HepG2 (cell line): ENCODE measurements around the gene ENO2. TPM values are rescaled to one million over a fixed set of nuclear protein-coding genes. Genes with fewer than 3 reads are reported as not detected.
A peak's percentile ranks its signal among the peaks of the same experiment; 100 is the strongest.

Source experiments
- DNMT3B ChIP-seq: conservative IDR thresholded peaks from 2 replicates; pipeline ENCODE4 v1.6.1; 2016; ENCODE audit warnings: missing biosample characterization, control low read depth
- FOSL1 ChIP-seq: sonication (generic); formaldehyde crosslinking; IDR thresholded peaks from 2 replicates; pipeline ENCODE4 v1.9.0; 2021; ENCODE audit warnings: missing genetic modification reagents, borderline replicate concordance
- GTF3A ChIP-seq: sonication (generic); formaldehyde crosslinking; conservative IDR thresholded peaks from 2 replicates; pipeline ENCODE4 v1.4.0; 2020; ENCODE audit warnings: mild to moderate bottlenecking, missing genetic modification reagents
- ISL2 ChIP-seq: sonication (generic); formaldehyde crosslinking; IDR thresholded peaks from 2 replicates; pipeline ENCODE4 v1.5.0; 2020; ENCODE audit warnings: missing genetic modification reagents
- KDM2A ChIP-seq: sonication (generic); formaldehyde crosslinking; IDR thresholded peaks from 2 replicates; pipeline ENCODE4 v1.4.0; 2020; ENCODE audit warnings: low read depth, missing genetic modification reagents, borderline replicate concordance
- NAIF1 ChIP-seq: sonication (generic); formaldehyde crosslinking; IDR thresholded peaks from 2 replicates; pipeline ENCODE4 v1.5.0; 2020; ENCODE audit warnings: mild to moderate bottlenecking, missing genetic modification reagents, borderline replicate concordance
- NRL ChIP-seq: sonication (generic); formaldehyde crosslinking; IDR thresholded peaks from 2 replicates; pipeline ENCODE4 v1.5.0; 2020; ENCODE audit warnings: missing genetic modification reagents, mild to moderate bottlenecking, moderate library complexity, borderline replicate concordance
- POGZ ChIP-seq: sonication (generic); formaldehyde crosslinking; IDR thresholded peaks from 2 replicates; pipeline ENCODE4 v1.4.0; 2020; ENCODE audit warnings: mild to moderate bottlenecking, missing genetic modification reagents
- ZNF329 ChIP-seq: sonication (generic); formaldehyde crosslinking; IDR thresholded peaks from 2 replicates; pipeline ENCODE4 v1.9.0; 2021; ENCODE audit warnings: low read depth, mild to moderate bottlenecking, missing genetic modification reagents
- polyA plus RNA-seq, 8 experiments: library from polyadenylated mRNA; depleted of rRNA in 3 of 8; stranded (reverse) in 7 of 8; unstranded in 1 of 8; fragments of >200 nt; fragmentation: Illumina TruSeq in 4 of 8; extraction: Trizol in 4 of 8; gene quantifications; 2 replicates each; pipeline versions ENCODE4 v1.2.1 to v1.2.3, GENCODE V29; 2011 to 2016; ENCODE audit warnings: low read depth in 4 of 8, missing spikeins in 1 of 8, mixed read lengths in 1 of 8; ENCODE audit not compliant: insufficient read depth in 1 of 8
- total RNA-seq, 5 experiments: library from RNA; depleted of rRNA; stranded (reverse); fragments of >200 nt; fragmentation: Illumina TruSeq; extraction: Trizol; gene quantifications; 2 replicates each; pipeline ENCODE4 v1.2.3, GENCODE V29; 2016; ENCODE audit warnings: low read depth in 1 of 5
- TF ChIP-seq, protein P1 (sequence below): sonication (generic); formaldehyde crosslinking; IDR thresholded peaks from 2 replicates; pipeline ENCODE4 v1.5.1; 2020; ENCODE audit warnings: mild to moderate bottlenecking, missing genetic modification reagents, moderate library complexity
- TF ChIP-seq, protein P2 (sequence below): sonication (generic); formaldehyde crosslinking; IDR thresholded peaks from 2 replicates; pipeline ENCODE4 v1.5.0; 2020; ENCODE audit warnings: mild to moderate bottlenecking, missing genetic modification reagents
- TF ChIP-seq, protein P3 (sequence below): sonication (generic); formaldehyde crosslinking; IDR thresholded peaks from 2 replicates; pipeline ENCODE4 v1.4.0; 2020; ENCODE audit warnings: mild to moderate bottlenecking, missing genetic modification reagents
- TF ChIP-seq, protein P4 (sequence below): sonication (generic); formaldehyde crosslinking; IDR thresholded peaks from 2 replicates; pipeline ENCODE4 v1.4.0; 2020; ENCODE audit warnings: missing genetic modification reagents

The ENO2 gene
- total and polyA plus RNA-seq, 2 of the 13 experiments (the other 11 are each of a cell fraction or from before 2014, with no cell fraction given): 19.3 to 136 TPM

DNA sequence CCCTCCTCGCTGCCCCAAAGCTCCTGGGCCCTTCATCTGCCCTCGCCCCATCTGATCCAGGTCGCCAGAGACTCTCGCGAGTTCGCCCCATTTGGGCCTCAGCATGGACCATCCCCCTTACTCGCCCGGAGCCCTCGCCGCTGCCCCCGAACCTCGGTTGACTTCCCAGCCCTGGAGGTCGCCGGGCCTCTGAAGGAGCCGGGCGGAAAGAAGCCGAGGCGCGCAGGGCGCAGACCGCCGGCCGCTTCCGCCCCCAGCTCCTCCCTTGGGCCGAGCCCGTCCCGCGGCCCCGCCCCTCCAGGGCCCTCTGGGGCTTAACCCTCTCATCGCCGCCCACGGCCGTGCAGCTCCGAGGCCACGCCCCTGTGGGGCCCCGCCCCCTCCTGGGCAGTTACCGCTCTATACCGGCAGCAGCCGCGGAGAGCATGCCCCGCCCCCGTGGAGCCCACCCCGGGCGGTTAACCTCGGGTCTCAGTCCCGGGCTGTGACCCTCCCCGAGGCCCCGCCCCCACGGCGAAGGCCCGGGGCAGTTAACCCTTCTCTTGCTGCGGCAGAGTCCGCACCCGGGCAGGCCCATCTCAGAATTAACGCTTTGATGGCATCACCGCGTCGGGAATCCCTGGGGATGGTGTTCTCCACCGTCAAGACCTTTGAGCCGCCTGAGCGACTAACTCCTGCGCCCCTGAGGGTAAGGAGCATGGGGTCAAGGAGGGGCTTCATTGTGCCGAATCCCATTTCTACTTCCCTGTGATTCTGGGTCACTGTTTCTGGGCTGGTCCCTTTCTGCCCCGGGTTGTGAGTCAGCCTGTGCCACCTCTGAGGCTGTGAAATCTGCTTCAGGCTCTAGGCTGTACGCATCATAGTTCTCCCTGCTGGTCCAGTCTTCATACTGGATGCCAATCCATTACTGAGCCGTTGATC is 41.0 kb upstream of the ENO2 start, which contains the start of gene SPSB2 (continued):
- TF ChIP-seq FOSL1 (CRISPR knock-in tag) (no peak), GTF3A (no peak), POGZ (CRISPR knock-in tag) (peak; percentile 68), NRL (CRISPR knock-in tag) (peak; percentile 53; the same call in 1 of the 2 replicates), NAIF1 (CRISPR knock-in tag) (no peak; the same call in 1 of the 2 replicates), KDM2A (peak; percentile 90), DNMT3B (CRISPR knock-in tag) (no peak), ISL2 (no peak), ZNF329 (CRISPR knock-in tag) (no peak)
- TF ChIP-seq, protein P1, sequence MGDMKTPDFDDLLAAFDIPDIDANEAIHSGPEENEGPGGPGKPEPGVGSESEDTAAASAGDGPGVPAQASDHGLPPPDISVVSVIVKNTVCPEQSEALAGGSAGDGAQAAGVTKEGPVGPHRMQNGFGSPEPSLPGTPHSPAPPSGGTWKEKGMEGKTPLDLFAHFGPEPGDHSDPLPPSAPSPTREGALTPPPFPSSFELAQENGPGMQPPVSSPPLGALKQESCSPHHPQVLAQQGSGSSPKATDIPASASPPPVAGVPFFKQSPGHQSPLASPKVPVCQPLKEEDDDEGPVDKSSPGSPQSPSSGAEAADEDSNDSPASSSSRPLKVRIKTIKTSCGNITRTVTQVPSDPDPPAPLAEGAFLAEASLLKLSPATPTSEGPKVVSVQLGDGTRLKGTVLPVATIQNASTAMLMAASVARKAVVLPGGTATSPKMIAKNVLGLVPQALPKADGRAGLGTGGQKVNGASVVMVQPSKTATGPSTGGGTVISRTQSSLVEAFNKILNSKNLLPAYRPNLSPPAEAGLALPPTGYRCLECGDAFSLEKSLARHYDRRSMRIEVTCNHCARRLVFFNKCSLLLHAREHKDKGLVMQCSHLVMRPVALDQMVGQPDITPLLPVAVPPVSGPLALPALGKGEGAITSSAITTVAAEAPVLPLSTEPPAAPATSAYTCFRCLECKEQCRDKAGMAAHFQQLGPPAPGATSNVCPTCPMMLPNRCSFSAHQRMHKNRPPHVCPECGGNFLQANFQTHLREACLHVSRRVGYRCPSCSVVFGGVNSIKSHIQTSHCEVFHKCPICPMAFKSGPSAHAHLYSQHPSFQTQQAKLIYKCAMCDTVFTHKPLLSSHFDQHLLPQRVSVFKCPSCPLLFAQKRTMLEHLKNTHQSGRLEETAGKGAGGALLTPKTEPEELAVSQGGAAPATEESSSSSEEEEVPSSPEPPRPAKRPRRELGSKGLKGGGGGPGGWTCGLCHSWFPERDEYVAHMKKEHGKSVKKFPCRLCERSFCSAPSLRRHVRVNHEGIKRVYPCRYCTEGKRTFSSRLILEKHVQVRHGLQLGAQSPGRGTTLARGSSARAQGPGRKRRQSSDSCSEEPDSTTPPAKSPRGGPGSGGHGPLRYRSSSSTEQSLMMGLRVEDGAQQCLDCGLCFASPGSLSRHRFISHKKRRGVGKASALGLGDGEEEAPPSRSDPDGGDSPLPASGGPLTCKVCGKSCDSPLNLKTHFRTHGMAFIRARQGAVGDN (CRISPR knock-in tag): peak; percentile 66
- TF ChIP-seq, protein P2, sequence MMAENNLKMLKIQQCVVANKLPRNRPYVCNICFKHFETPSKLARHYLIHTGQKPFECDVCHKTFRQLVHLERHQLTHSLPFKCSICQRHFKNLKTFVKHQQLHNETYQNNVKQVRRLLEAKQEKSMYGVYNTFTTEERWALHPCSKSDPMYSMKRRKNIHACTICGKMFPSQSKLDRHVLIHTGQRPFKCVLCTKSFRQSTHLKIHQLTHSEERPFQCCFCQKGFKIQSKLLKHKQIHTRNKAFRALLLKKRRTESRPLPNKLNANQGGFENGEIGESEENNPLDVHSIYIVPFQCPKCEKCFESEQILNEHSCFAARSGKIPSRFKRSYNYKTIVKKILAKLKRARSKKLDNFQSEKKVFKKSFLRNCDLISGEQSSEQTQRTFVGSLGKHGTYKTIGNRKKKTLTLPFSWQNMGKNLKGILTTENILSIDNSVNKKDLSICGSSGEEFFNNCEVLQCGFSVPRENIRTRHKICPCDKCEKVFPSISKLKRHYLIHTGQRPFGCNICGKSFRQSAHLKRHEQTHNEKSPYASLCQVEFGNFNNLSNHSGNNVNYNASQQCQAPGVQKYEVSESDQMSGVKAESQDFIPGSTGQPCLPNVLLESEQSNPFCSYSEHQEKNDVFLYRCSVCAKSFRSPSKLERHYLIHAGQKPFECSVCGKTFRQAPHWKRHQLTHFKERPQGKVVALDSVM (CRISPR knock-in tag): no peak
- TF ChIP-seq, protein P3, sequence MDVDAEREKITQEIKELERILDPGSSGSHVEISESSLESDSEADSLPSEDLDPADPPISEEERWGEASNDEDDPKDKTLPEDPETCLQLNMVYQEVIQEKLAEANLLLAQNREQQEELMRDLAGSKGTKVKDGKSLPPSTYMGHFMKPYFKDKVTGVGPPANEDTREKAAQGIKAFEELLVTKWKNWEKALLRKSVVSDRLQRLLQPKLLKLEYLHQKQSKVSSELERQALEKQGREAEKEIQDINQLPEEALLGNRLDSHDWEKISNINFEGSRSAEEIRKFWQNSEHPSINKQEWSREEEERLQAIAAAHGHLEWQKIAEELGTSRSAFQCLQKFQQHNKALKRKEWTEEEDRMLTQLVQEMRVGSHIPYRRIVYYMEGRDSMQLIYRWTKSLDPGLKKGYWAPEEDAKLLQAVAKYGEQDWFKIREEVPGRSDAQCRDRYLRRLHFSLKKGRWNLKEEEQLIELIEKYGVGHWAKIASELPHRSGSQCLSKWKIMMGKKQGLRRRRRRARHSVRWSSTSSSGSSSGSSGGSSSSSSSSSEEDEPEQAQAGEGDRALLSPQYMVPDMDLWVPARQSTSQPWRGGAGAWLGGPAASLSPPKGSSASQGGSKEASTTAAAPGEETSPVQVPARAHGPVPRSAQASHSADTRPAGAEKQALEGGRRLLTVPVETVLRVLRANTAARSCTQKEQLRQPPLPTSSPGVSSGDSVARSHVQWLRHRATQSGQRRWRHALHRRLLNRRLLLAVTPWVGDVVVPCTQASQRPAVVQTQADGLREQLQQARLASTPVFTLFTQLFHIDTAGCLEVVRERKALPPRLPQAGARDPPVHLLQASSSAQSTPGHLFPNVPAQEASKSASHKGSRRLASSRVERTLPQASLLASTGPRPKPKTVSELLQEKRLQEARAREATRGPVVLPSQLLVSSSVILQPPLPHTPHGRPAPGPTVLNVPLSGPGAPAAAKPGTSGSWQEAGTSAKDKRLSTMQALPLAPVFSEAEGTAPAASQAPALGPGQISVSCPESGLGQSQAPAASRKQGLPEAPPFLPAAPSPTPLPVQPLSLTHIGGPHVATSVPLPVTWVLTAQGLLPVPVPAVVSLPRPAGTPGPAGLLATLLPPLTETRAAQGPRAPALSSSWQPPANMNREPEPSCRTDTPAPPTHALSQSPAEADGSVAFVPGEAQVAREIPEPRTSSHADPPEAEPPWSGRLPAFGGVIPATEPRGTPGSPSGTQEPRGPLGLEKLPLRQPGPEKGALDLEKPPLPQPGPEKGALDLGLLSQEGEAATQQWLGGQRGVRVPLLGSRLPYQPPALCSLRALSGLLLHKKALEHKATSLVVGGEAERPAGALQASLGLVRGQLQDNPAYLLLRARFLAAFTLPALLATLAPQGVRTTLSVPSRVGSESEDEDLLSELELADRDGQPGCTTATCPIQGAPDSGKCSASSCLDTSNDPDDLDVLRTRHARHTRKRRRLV (CRISPR knock-in tag): 0 out of 2 replicates have a peak, but pooled peaks have one; percentile 7
- TF ChIP-seq, protein P4, sequence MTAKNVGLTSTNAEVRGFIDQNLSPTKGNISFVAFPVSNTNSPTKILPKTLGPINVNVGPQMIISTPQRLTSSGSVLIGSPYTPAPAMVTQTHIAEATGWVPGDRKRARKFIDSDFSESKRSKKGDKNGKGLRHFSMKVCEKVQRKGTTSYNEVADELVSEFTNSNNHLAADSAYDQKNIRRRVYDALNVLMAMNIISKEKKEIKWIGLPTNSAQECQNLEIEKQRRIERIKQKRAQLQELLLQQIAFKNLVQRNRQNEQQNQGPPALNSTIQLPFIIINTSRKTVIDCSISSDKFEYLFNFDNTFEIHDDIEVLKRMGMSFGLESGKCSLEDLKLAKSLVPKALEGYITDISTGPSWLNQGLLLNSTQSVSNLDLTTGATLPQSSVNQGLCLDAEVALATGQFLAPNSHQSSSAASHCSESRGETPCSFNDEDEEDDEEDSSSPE (CRISPR knock-in tag): peak; percentile 65
